Peyer's patch (tissue), 4 donors: ENCODE results near the gene TGFBR2.

Experiments
- CTCF ChIP-seq, 6 experiments: fragments of 450-650 bp in 4 of 6; fragments of 200-600 bp in 2 of 6; sonication (generic) in 1 of 6; IDR thresholded peaks; one replicate each; pipeline ENCODE4 v1.5.1; 2017 to 2019; ENCODE audit warnings: antibody characterized with exemption in 6 of 6, mild to moderate bottlenecking in 3 of 6, moderate library complexity in 1 of 6
- POLR2A ChIP-seq, 2 donors: fragments of 450-650 bp; IDR thresholded peaks; one replicate each; pipeline ENCODE4 v1.5.1; 2017; ENCODE audit warnings: antibody characterized with exemption in 2 of 2, mild to moderate bottlenecking in 2 of 2, moderate library complexity in 2 of 2

- TF ChIP-seq CTCF (IDR thresholded peaks at IDR 0.05) (no peak), POLR2A (IDR thresholded peaks at IDR 0.05) (no peak)
Observed at GRCh38 chr3:30695302-30696061, 89.1 kb downstream of the TGFBR2 start.
